Keratinocyte (primary cell): Measurements from ENCODE around the gene MLF1. TPM values are rescaled to one million over a fixed set of nuclear protein-coding genes. Genes with fewer than 3 reads are reported as not detected.

Experiments
- DNase-seq: peaks from one replicate; pipeline ENCODE4 v3.0.0-alpha.2; 2011; ENCODE audit warnings: low read depth, missing footprints, low spot score
- FAIRE-seq: peaks from 2 replicates; lab custom pipeline; 2011; peaks lifted over from hg19 to GRCh38; lab: Jason Lieb, UNC
- H2AFZ ChIP-seq: 2 replicates; pipeline ENCODE4 v1.6.0; 2012; ENCODE audit warnings: low read length, control low read depth, inconsistent platforms; ENCODE audit not compliant: control insufficient read depth
- H3K27ac ChIP-seq: 2 replicates; pipeline ENCODE4 v1.5.1; 2011; ENCODE audit warnings: low read length; ENCODE audit not compliant: control insufficient read depth, insufficient read depth
- H3K27me3 ChIP-seq: 3 replicates; pipeline ENCODE4 v1.6.0; 2011; ENCODE audit warnings: low read length; ENCODE audit not compliant: control insufficient read depth, insufficient read depth; ENCODE audit errors: extremely low read depth
- H3K36me3 ChIP-seq, 2 experiments: 2 replicates in 1 of 2; 3 replicates in 1 of 2; pipeline ENCODE4 v1.5.1; 2011; ENCODE audit warnings: low read length in 2 of 2, mild to moderate bottlenecking in 1 of 2; ENCODE audit not compliant: control insufficient read depth in 2 of 2, insufficient read depth in 2 of 2; ENCODE audit errors: extremely low read depth in 1 of 2
- H3K4me1 ChIP-seq: 3 replicates; pipeline ENCODE4 v1.5.1; 2011; ENCODE audit warnings: low read length; ENCODE audit not compliant: control insufficient read depth, insufficient read depth; ENCODE audit errors: extremely low read depth
- H3K4me2 ChIP-seq: 3 replicates; pipeline ENCODE4 v1.6.0; 2011; ENCODE audit warnings: low read depth, low read length; ENCODE audit not compliant: control insufficient read depth, insufficient read depth; ENCODE audit errors: extremely low read depth
- H3K4me3 ChIP-seq, 3 experiments: fragments of 200-600 bp in 1 of 3; sonication (generic) in 1 of 3; 2 replicates in 2 of 3; 3 replicates in 1 of 3; pipeline ENCODE4 v1.5.1; 2011 to 2016; ENCODE audit warnings: low read length in 3 of 3, mild to moderate bottlenecking in 3 of 3, control low read depth in 2 of 3, inconsistent platforms in 1 of 3, low read depth in 1 of 3, mixed read lengths in 1 of 3, mixed run types in 1 of 3, moderate library complexity in 1 of 3; ENCODE audit not compliant: control insufficient read depth in 2 of 3, insufficient read depth in 2 of 3; ENCODE audit errors: extremely low read depth in 1 of 3
- H3K79me2 ChIP-seq: 2 replicates; pipeline ENCODE4 v1.6.0; 2012; ENCODE audit warnings: low read length; ENCODE audit not compliant: control insufficient read depth, insufficient read depth
- H3K9ac ChIP-seq: 3 replicates; pipeline ENCODE4 v1.6.0; 2011; ENCODE audit warnings: low read length; ENCODE audit not compliant: control insufficient read depth, insufficient read depth; ENCODE audit errors: extremely low read depth
- H3K9me1 ChIP-seq: 3 replicates; pipeline ENCODE4 v1.6.0; 2011; ENCODE audit warnings: low read length; ENCODE audit not compliant: control insufficient read depth, insufficient read depth; ENCODE audit errors: extremely low read depth
- H3K9me3 ChIP-seq: 2 replicates; pipeline ENCODE4 v1.5.1; 2012; ENCODE audit warnings: low read depth, low read length; ENCODE audit not compliant: control insufficient read depth
- H4K20me1 ChIP-seq: 3 replicates; pipeline ENCODE4 v1.6.0; 2011; ENCODE audit warnings: low read length; ENCODE audit not compliant: control insufficient read depth, insufficient read depth; ENCODE audit errors: extremely low read depth
- CTCF ChIP-seq, 3 experiments: IDR thresholded peaks in 1 of 3; conservative IDR thresholded peaks in 1 of 3; optimal IDR thresholded peaks in 1 of 3; 2 replicates in 2 of 3; 3 replicates in 1 of 3; pipeline versions ENCODE3 to v1.5.1; 2011; ENCODE audit warnings: low read length in 3 of 3, mild to moderate bottlenecking in 3 of 3, moderate library complexity in 2 of 3, control low read depth in 1 of 3, inconsistent platforms in 1 of 3; ENCODE audit not compliant: insufficient read depth in 2 of 3; ENCODE audit errors: extremely low read depth in 1 of 3
- EZH2 ChIP-seq: IDR thresholded peaks from one replicate; pipeline ENCODE4 v1.6.1; 2012; ENCODE audit warnings: inconsistent platforms, mild to moderate bottlenecking, low read length, moderate library complexity
- dilution Hi-C: fragments of 300-500 bp; cut with MboI; formaldehyde crosslinking; loops from one replicate; pipeline ENCODE4 v1.7.0; 2020; ENCODE audit warnings: low sequenced_read_pairs; ENCODE audit not compliant: extremely low pct_ligation_motif_present
- polyA minus RNA-seq, 3 experiments: library from RNA; depleted of rRNA, polyadenylated mRNA; stranded (reverse); fragments of >200 nt; gene quantifications; 1 replicate in 1 of 3; 2 replicates in 1 of 3; 3 replicates in 1 of 3; pipeline ENCODE4 v1.2.3, GENCODE V29; 2011
- polyA plus RNA-seq, 5 experiments: library from polyadenylated mRNA; depleted of rRNA in 3 of 5; stranded (reverse) in 3 of 5; stranded (forward) in 1 of 5; unstranded in 1 of 5; fragments of >200 nt; gene quantifications; 1 replicate in 1 of 5; 2 replicates in 3 of 5; 3 replicates in 1 of 5; pipeline versions ENCODE4 v1.2.1 to v1.2.3, GENCODE V29; 2011 to 2012; ENCODE audit warnings: missing spikeins in 2 of 5, low read depth in 1 of 5, low replicate concordance in 1 of 5

Gene MLF1
- polyA plus RNA-seq = 7.0 to 11.8 TPM (median 8.6 TPM) in 3 replicates
- 21.8 TPM for polyA plus RNA-seq (2011; ENCODE audit: low read depth)
- 8.0 and 11.8 TPM in 2 replicates for polyA plus RNA-seq (2011; cell fraction: cytosol; rRNA removed)
- polyA plus RNA-seq (2011; cell fraction: nucleus; rRNA removed) = 3.4 and 4.1 TPM in 2 replicates
- polyA plus RNA-seq (2012; ENCODE audit: low replicate concordance) = 8.1 and 9.4 TPM in 2 replicates
- 0.56 to 4.2 TPM (median 2.9 TPM) in 3 replicates for polyA minus RNA-seq
- 3.3 TPM for polyA minus RNA-seq (2011; cell fraction: cytosol; rRNA and poly(A)+ RNA removed)
- polyA minus RNA-seq (2011; cell fraction: nucleus; rRNA and poly(A)+ RNA removed) = 0.42 and 2.9 TPM in 2 replicates

GRCh38 chr3:158570999-158571702 is at the start of gene MLF1:
Gene MLF1, plus strand, starts transcription at chr3:158571194. Its CDS starts 107 bp downstream, at chr3:158571301.
- no peaks in the 10 kb centered on the region for H3K9me1 ChIP-seq
- DNase-seq (peak; percentile 52), FAIRE-seq (peak; percentile 92)
- no peak for TF ChIP-seq EZH2
- TF ChIP-seq CTCF (optimal IDR thresholded peaks at IDR 0.05 in 1 of 3, IDR thresholded peaks at IDR 0.05 in 1 of 3, conservative IDR thresholded peaks at IDR 0.05 in 1 of 3; ENCODE audit: extremely low read depth in 1 of 3, insufficient read depth in 2 of 3, low read length in 3 of 3) = no peak
- peak within 1 kb of the TSS; percentile 96 for H3K4me2 ChIP-seq
- peak within 1 kb of the TSS; percentile 44 to 95 (median 87) for H3K4me3 ChIP-seq
- H2AFZ ChIP-seq = peak within 1 kb of the TSS; percentile 98
- no peaks in the 10 kb centered on the region for H4K20me1 ChIP-seq
- H3K36me3 ChIP-seq = no peaks in the 10 kb centered on the region
- H3K9me3 ChIP-seq = no peaks in the 10 kb centered on the region
- peak within 1 kb of the TSS; percentile 84 for H3K9ac ChIP-seq
- peak within 1 kb of the TSS; percentile 66 for H3K27ac ChIP-seq
- H3K4me1 ChIP-seq = peaks cover 4% of the 10 kb centered on the region
- H3K79me2 ChIP-seq = no peaks in the 10 kb centered on the region
- dilution Hi-C loops = no loop called here
- H3K27me3 ChIP-seq = no peaks in the 10 kb centered on the region

- FAIRE-seq (no peak), DNase-seq (no peak)
- no peak overlapping the region for H2AFZ ChIP-seq
- no peaks in the 10 kb centered on the region for H3K9me1 ChIP-seq
- H3K36me3 ChIP-seq = no peaks in the 10 kb centered on the region
- no peaks in the 10 kb centered on the region for H4K20me1 ChIP-seq
- H3K27ac ChIP-seq = no peak overlapping the region
- H3K9me3 ChIP-seq = no peaks in the 10 kb centered on the region
- no peaks in the 10 kb centered on the region for H3K79me2 ChIP-seq
- no peak overlapping the region for H3K4me2 ChIP-seq
- H3K4me1 ChIP-seq = no peaks in the 10 kb centered on the region
- H3K9ac ChIP-seq = no peak overlapping the region
- dilution Hi-C loops = no loop called here
- H3K27me3 ChIP-seq = no peaks in the 10 kb centered on the region
- TF ChIP-seq EZH2 (no peak), CTCF (optimal IDR thresholded peaks at IDR 0.05 in 1 of 3, IDR thresholded peaks at IDR 0.05 in 1 of 3, conservative IDR thresholded peaks at IDR 0.05 in 1 of 3; ENCODE audit: extremely low read depth in 1 of 3, insufficient read depth in 2 of 3, low read length in 3 of 3) (no peak)
- H3K4me3 ChIP-seq = no peak overlapping the region
Measured at GRCh38 chr3:158522221-158523136, 48.5 kb upstream of the MLF1 start.
